Panc1 (cell line): ENCODE measurements around the gene MYO18B. TPM values are rescaled to one million over a fixed set of nuclear protein-coding genes. Genes with fewer than 3 reads are reported as not detected.

Experiments
- ATAC-seq: fragments of 200-7000 bp; cut with Tn5 transposase; 2 replicates; pipeline ENCODE4 v1.9.1; 2020; ENCODE audit warnings: mild to moderate bottlenecking, moderate library complexity
- BruUV-seq: library from RNA; stranded (reverse); fragments of 400-500 nt; replicated peaks from 2 replicates; lab custom pipeline; 2021; lab: Mats Ljungman, UMichigan
- CTCF ChIA-PET: fragments of 300-600 bp; sonication (Branson Sonifier 250); formaldehyde crosslinking; loops from one replicate; lab custom pipeline; 2022; ENCODE audit warnings: antibody characterized with exemption; lab: Charles Lee
- POLR2A ChIA-PET: fragments of 300-600 bp; sonication (Branson Sonifier 250); formaldehyde crosslinking; loops from one replicate; lab custom pipeline; 2022; ENCODE audit warnings: antibody characterized with exemption; lab: Charles Lee
- DNase-seq: peaks from one replicate; pipeline ENCODE4 v3.0.0-alpha.2; 2010; ENCODE audit warnings: low read depth, low spot score
- H3K27ac ChIP-seq: 2 replicates; pipeline ENCODE4 v1.5.1; 2011; ENCODE audit warnings: mild to moderate bottlenecking, low read length, inconsistent platforms
- H3K27me3 ChIP-seq: fragments of 200-500 bp; sonication (Bioruptor generic); 2 replicates; pipeline ENCODE4 v1.6.0; 2014; ENCODE audit warnings: low read length, inconsistent platforms; ENCODE audit not compliant: control insufficient read depth, insufficient read depth
- H3K36me3 ChIP-seq: fragments of 200-500 bp; sonication (Bioruptor generic); 2 replicates; pipeline ENCODE4 v1.5.1; 2014; ENCODE audit warnings: inconsistent platforms, mild to moderate bottlenecking, low read length, moderate library complexity; ENCODE audit not compliant: control insufficient read depth, insufficient read depth
- H3K4me1 ChIP-seq: 2 replicates; pipeline ENCODE4 v1.5.1; 2011; ENCODE audit warnings: inconsistent platforms, mild to moderate bottlenecking, low read length, moderate library complexity; ENCODE audit not compliant: control insufficient read depth, insufficient read depth
- H3K4me3 ChIP-seq, 2 experiments: 2 replicates each; pipeline ENCODE4 v1.5.1; 2011 to 2012; ENCODE audit warnings: low read depth in 2 of 2, low read length in 2 of 2, mild to moderate bottlenecking in 2 of 2, inconsistent platforms in 1 of 2, moderate library complexity in 1 of 2
- H3K9me3 ChIP-seq: fragments of 200-500 bp; sonication (Bioruptor generic); 2 replicates; pipeline ENCODE4 v1.5.1; 2014; ENCODE audit warnings: low read depth, mild to moderate bottlenecking, inconsistent platforms, low read length, moderate library complexity; ENCODE audit not compliant: control insufficient read depth, insufficient read depth
- POLR2AphosphoS5 ChIP-seq: IDR thresholded peaks from 2 replicates; pipeline ENCODE4 v1.6.1; 2012; ENCODE audit warnings: mild to moderate bottlenecking, low read depth, low read length, moderate library complexity
- SIN3A ChIP-seq: IDR thresholded peaks from 2 replicates; pipeline ENCODE4 v1.6.1; 2012; ENCODE audit warnings: low read depth, mild to moderate bottlenecking, low read length, moderate library complexity, borderline replicate concordance; ENCODE audit not compliant: insufficient read depth
- TCF7L2 ChIP-seq: IDR thresholded peaks from 2 replicates; pipeline ENCODE4 v1.6.1; 2011; ENCODE audit warnings: mild to moderate bottlenecking, low read depth, low read length, inconsistent platforms
- in situ Hi-C: cut with HindIII; loops from 2 replicates; pipeline ENCODE4 v1.10.0; 2016; ENCODE audit warnings: low sequenced_read_pairs, low pct_unique_long_range_greater_than_20kb
- intact Hi-C: fragments of 100-400 bp; cut with micrococcal nuclease; formaldehyde crosslinking; loops from one replicate; pipeline ENCODE4 v1.10.0; 2022; ENCODE audit not compliant: unreplicated experiment
- total RNA-seq: library from RNA; stranded (reverse); gene quantifications from one replicate; pipeline ENCODE4 v1.2.1, GENCODE V29; 2021; ENCODE audit not compliant: unreplicated experiment
- TF ChIP-seq, protein P1 (sequence below): fragments of 450-650 bp; IDR thresholded peaks from 2 replicates; pipeline ENCODE4 v1.5.1; 2017; ENCODE audit warnings: mild to moderate bottlenecking
- TF ChIP-seq, protein P2 (sequence below), 2 experiments: IDR thresholded peaks; 2 replicates each; pipeline ENCODE4 v1.6.1; 2011 to 2012; ENCODE audit warnings: low read depth in 2 of 2, control low read depth in 1 of 2, low read length in 1 of 2, mild to moderate bottlenecking in 1 of 2, moderate library complexity in 1 of 2; ENCODE audit not compliant: insufficient read depth in 1 of 2

Gene MYO18B
- total RNA-seq, 1 experiment from 2014 or later: not detected

GRCh38 chr22:25883482-25884033, 141.6 kb downstream of the MYO18B start:
- Histone ChIP-seq H3K27ac (no peak overlapping the region), H3K27me3 (no peaks in the 10 kb centered on the region), H3K36me3 (no peaks in the 10 kb centered on the region), H3K9me3 (no peaks in the 10 kb centered on the region), H3K4me3 (no peak overlapping the region), H3K4me1 (no peaks in the 10 kb centered on the region; the same call in 1 of the 2 replicates)
- no peak for ATAC-seq
- TF ChIP-seq SIN3A (no peak), TCF7L2 (no peak), POLR2AphosphoS5 (no peak)
- TF ChIP-seq, protein P1, sequence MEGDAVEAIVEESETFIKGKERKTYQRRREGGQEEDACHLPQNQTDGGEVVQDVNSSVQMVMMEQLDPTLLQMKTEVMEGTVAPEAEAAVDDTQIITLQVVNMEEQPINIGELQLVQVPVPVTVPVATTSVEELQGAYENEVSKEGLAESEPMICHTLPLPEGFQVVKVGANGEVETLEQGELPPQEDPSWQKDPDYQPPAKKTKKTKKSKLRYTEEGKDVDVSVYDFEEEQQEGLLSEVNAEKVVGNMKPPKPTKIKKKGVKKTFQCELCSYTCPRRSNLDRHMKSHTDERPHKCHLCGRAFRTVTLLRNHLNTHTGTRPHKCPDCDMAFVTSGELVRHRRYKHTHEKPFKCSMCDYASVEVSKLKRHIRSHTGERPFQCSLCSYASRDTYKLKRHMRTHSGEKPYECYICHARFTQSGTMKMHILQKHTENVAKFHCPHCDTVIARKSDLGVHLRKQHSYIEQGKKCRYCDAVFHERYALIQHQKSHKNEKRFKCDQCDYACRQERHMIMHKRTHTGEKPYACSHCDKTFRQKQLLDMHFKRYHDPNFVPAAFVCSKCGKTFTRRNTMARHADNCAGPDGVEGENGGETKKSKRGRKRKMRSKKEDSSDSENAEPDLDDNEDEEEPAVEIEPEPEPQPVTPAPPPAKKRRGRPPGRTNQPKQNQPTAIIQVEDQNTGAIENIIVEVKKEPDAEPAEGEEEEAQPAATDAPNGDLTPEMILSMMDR: no peak
- TF ChIP-seq, protein P2, sequence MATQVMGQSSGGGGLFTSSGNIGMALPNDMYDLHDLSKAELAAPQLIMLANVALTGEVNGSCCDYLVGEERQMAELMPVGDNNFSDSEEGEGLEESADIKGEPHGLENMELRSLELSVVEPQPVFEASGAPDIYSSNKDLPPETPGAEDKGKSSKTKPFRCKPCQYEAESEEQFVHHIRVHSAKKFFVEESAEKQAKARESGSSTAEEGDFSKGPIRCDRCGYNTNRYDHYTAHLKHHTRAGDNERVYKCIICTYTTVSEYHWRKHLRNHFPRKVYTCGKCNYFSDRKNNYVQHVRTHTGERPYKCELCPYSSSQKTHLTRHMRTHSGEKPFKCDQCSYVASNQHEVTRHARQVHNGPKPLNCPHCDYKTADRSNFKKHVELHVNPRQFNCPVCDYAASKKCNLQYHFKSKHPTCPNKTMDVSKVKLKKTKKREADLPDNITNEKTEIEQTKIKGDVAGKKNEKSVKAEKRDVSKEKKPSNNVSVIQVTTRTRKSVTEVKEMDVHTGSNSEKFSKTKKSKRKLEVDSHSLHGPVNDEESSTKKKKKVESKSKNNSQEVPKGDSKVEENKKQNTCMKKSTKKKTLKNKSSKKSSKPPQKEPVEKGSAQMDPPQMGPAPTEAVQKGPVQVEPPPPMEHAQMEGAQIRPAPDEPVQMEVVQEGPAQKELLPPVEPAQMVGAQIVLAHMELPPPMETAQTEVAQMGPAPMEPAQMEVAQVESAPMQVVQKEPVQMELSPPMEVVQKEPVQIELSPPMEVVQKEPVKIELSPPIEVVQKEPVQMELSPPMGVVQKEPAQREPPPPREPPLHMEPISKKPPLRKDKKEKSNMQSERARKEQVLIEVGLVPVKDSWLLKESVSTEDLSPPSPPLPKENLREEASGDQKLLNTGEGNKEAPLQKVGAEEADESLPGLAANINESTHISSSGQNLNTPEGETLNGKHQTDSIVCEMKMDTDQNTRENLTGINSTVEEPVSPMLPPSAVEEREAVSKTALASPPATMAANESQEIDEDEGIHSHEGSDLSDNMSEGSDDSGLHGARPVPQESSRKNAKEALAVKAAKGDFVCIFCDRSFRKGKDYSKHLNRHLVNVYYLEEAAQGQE (IDR thresholded peaks at IDR 0.05; ENCODE audit: insufficient read depth in 1 of 2, low read depth in 2 of 2, low read length in 1 of 2): no peak
- CTCF ChIA-PET: no interaction called here
- intact Hi-C loops: no loop called here
- in situ Hi-C loops: no loop called here
- no TSS peak for BruUV-seq
- no peak for DNase-seq
- POLR2A ChIA-PET: interaction anchor here (0.6 kb wide), 1 partner anchor 983 kb away, joined by 4 read pairs; no protein-coding TSS in a partner anchor

- intact Hi-C loops (no loop called here), in situ Hi-C loops (no loop called here)
- no peak for DNase-seq
- TF ChIP-seq POLR2AphosphoS5: no peak
- TF ChIP-seq, protein P1: no peak
- TF ChIP-seq SIN3A: no peak
- no peak for TF ChIP-seq TCF7L2
- TF ChIP-seq, protein P2 (IDR thresholded peaks at IDR 0.05; ENCODE audit: insufficient read depth in 1 of 2, low read depth in 2 of 2, low read length in 1 of 2): no peak
- no peaks in the 10 kb centered on the region for H3K27me3 ChIP-seq
- no peak overlapping the region for H3K27ac ChIP-seq
- CTCF ChIA-PET: no interaction called here
- no peaks in the 10 kb centered on the region for H3K4me1 ChIP-seq
- no peaks in the 10 kb centered on the region for H3K36me3 ChIP-seq
- BruUV-seq: no TSS peak
- ATAC-seq: no peak
- no peaks in the 10 kb centered on the region for H3K9me3 ChIP-seq
- H3K4me3 ChIP-seq: no peak overlapping the region
- POLR2A ChIA-PET: interaction anchor here (0.6 kb wide), 1 partner anchor 983 kb away, joined by 4 read pairs; no protein-coding TSS in a partner anchor
These were observed 142.1 kb downstream of the MYO18B start for GRCh38 chr22:25884121-25884520.
